IMR-90 (cell line): ENCODE measurements around the gene ICAM1. TPM values are rescaled to one million over a fixed set of nuclear protein-coding genes. Genes with fewer than 3 reads are reported as not detected.

Experiments used
- ATAC-seq: fragments of 200-7000 bp; cut with Tn5 transposase; 2 replicates; pipeline ENCODE4 v1.9.1; 2020; ENCODE audit warnings: low read depth, mild to moderate bottlenecking, moderate library complexity
- BruUV-seq: library from RNA; stranded (reverse); fragments of 400-500 nt; replicated peaks from 2 replicates; lab custom pipeline; 2021; lab: Mats Ljungman, UMichigan
- CTCF ChIA-PET: fragments of 300-600 bp; formaldehyde crosslinking; extraction: SDS; loops from one replicate; lab custom pipeline; 2021; ENCODE audit warnings: antibody characterized with exemption; lab: Yijun Ruan, JAX
- POLR2A ChIA-PET: fragments of 300-600 bp; sonication (Branson Sonifier 250); formaldehyde crosslinking; loops from one replicate; lab custom pipeline; 2022; ENCODE audit warnings: antibody characterized with exemption; ENCODE audit not compliant: unreplicated experiment; lab: Charles Lee
- DNase-seq: peaks from one replicate; pipeline ENCODE4 v3.0.0; 2013
- H2AFZ ChIP-seq: replicated peaks from 2 replicates; pipeline ENCODE3; 2013; ENCODE audit warnings: low read length, mild to moderate bottlenecking; ENCODE audit not compliant: poor library complexity
- H2AK5ac ChIP-seq: 2 replicates; pipeline ENCODE4 v1.6.1; 2013; ENCODE audit warnings: low read depth, low read length, inconsistent platforms
- H2AK9ac ChIP-seq: replicated peaks from 2 replicates; pipeline ENCODE3; 2013; ENCODE audit warnings: mild to moderate bottlenecking, low read depth, low read length, moderate library complexity; ENCODE audit not compliant: poor library complexity
- H2BK120ac ChIP-seq: 2 replicates; pipeline ENCODE4 v1.6.1; 2013; ENCODE audit warnings: low read depth, low read length, inconsistent platforms
- H2BK15ac ChIP-seq: 3 replicates; pipeline ENCODE4 v1.6.1; 2013; ENCODE audit warnings: low read depth, low read length, inconsistent platforms
- H2BK20ac ChIP-seq: 2 replicates; pipeline ENCODE4 v1.6.1; 2013; ENCODE audit warnings: low read depth, mild to moderate bottlenecking, inconsistent platforms, low read length, moderate library complexity
- H2BK5ac ChIP-seq: 2 replicates; pipeline ENCODE4 v1.6.1; 2013; ENCODE audit warnings: mild to moderate bottlenecking, low read depth, low read length, inconsistent platforms; ENCODE audit not compliant: poor library complexity, severe bottlenecking
- H3K14ac ChIP-seq: replicated peaks from 2 replicates; pipeline ENCODE4 v1.6.1; 2013; ENCODE audit warnings: low read depth, low read length, inconsistent platforms
- H3K18ac ChIP-seq: 2 replicates; pipeline ENCODE4 v1.6.1; 2013; ENCODE audit warnings: low read depth, low read length, control low read depth
- H3K23ac ChIP-seq: 2 replicates; pipeline ENCODE4 v1.6.1; 2013; ENCODE audit warnings: low read depth, low read length, inconsistent platforms
- H3K27ac ChIP-seq: 2 replicates; pipeline ENCODE4 v1.5.1; 2013; ENCODE audit warnings: mild to moderate bottlenecking, control low read depth, low read length; ENCODE audit not compliant: insufficient read depth
- H3K27me3 ChIP-seq: 2 replicates; pipeline ENCODE4 v1.6.1; 2013; ENCODE audit warnings: low read length; ENCODE audit not compliant: control insufficient read depth, insufficient read depth
- H3K36me3 ChIP-seq: 2 replicates; pipeline ENCODE4 v1.6.1; 2013; ENCODE audit warnings: low read length, mixed read lengths; ENCODE audit not compliant: control insufficient read depth, insufficient read depth
- H3K4ac ChIP-seq: 2 replicates; pipeline ENCODE4 v1.6.1; 2013; ENCODE audit warnings: low read depth, low read length, inconsistent platforms
- H3K4me1 ChIP-seq: 2 replicates; pipeline ENCODE4 v1.6.1; 2013; ENCODE audit warnings: low read length, mixed read lengths; ENCODE audit not compliant: control insufficient read depth, insufficient read depth
- H3K4me2 ChIP-seq: 2 replicates; pipeline ENCODE4 v1.6.1; 2013; ENCODE audit warnings: low read depth, mild to moderate bottlenecking, control low read depth, low read length, moderate library complexity
- H3K4me3 ChIP-seq: 2 replicates; pipeline ENCODE4 v1.5.1; 2013; ENCODE audit warnings: low read depth, mild to moderate bottlenecking, control low read depth, low read length, moderate library complexity; ENCODE audit not compliant: insufficient read depth
- H3K56ac ChIP-seq: 2 replicates; pipeline ENCODE4 v1.6.1; 2013; ENCODE audit warnings: low read length, inconsistent platforms; ENCODE audit not compliant: insufficient read depth; ENCODE audit errors: extremely low read depth
- H3K79me1 ChIP-seq, 2 experiments: 2 replicates each; pipeline ENCODE4 v1.6.1; 2013; ENCODE audit warnings: low read length in 2 of 2, inconsistent platforms in 1 of 2, low read depth in 1 of 2
- H3K9ac ChIP-seq: 2 replicates; pipeline ENCODE4 v1.6.1; 2013; ENCODE audit warnings: low read depth, low read length, control low read depth
- H3K9me1 ChIP-seq: 2 replicates; pipeline ENCODE4 v1.6.1; 2013; ENCODE audit warnings: low read length, inconsistent platforms; ENCODE audit not compliant: insufficient read depth
- H3K9me3 ChIP-seq: 2 replicates; pipeline ENCODE4 v1.6.1; 2013; ENCODE audit warnings: low read length; ENCODE audit not compliant: control insufficient read depth, insufficient read depth
- H4K20me1 ChIP-seq: 2 replicates; pipeline ENCODE4 v1.6.1; 2013; ENCODE audit warnings: low read length, inconsistent platforms; ENCODE audit not compliant: insufficient read depth
- H4K5ac ChIP-seq: 2 replicates; pipeline ENCODE4 v1.6.1; 2013; ENCODE audit warnings: mild to moderate bottlenecking, low read depth, low read length, control low read depth
- H4K8ac ChIP-seq, 2 experiments: 2 replicates each; pipeline ENCODE4 v1.6.1; 2013; ENCODE audit warnings: low read depth in 2 of 2, low read length in 2 of 2, control low read depth in 1 of 2, inconsistent platforms in 1 of 2
- H4K91ac ChIP-seq: 2 replicates; pipeline ENCODE4 v1.6.1; 2013; ENCODE audit warnings: low read depth, low read length, inconsistent platforms; ENCODE audit not compliant: insufficient read depth
- BHLHE40 ChIP-seq: fragments of 150-350 bp; IDR thresholded peaks from 2 replicates; pipeline ENCODE4 v1.6.1; 2016; ENCODE audit warnings: mild to moderate bottlenecking, low read depth, low read length
- CHD1 ChIP-seq: IDR thresholded peaks from 2 replicates; pipeline ENCODE4 v1.6.1; 2012; ENCODE audit warnings: low read depth, low read length, improper control_type of control experiment
- RCOR1 ChIP-seq: IDR thresholded peaks from 2 replicates; pipeline ENCODE4 v1.6.1; 2012; ENCODE audit warnings: mild to moderate bottlenecking, low read length, improper control_type of control experiment; ENCODE audit not compliant: insufficient replicate concordance
- SMC3 ChIP-seq: fragments of 150-350 bp; IDR thresholded peaks from 2 replicates; pipeline ENCODE4 v1.6.1; 2016; ENCODE audit warnings: low read depth, mild to moderate bottlenecking, antibody characterized with exemption, low read length, moderate library complexity
- WGBS, 2 experiments: methylation state at CpG; one replicate each; pipeline versions ENCODE4 v1.1.5 to v1.1.7; 2013; ENCODE audit warnings: missing lambda C conversion rate in 2 of 2; ENCODE audit not compliant: insufficient read length in 1 of 2; ENCODE audit errors: extremely low coverage in 2 of 2; 5-methylcytosine and 5-hydroxymethylcytosine counted together
- dilution Hi-C: fragments of 300-500 bp; cut with HindIII; formaldehyde crosslinking; loops from one replicate; pipeline ENCODE4 v1.14.3; 2018; ENCODE audit warnings: low sequenced_read_pairs; ENCODE audit not compliant: unreplicated experiment
- in situ Hi-C: fragments of 300-500 bp; cut with MboI; formaldehyde crosslinking; loops from 3 replicates; pipeline ENCODE4 v1.14.3; 2019; ENCODE audit warnings: low sequenced_read_pairs, inconsistent platforms, mixed read lengths
- intact Hi-C: fragments of 100-400 bp; cut with micrococcal nuclease; formaldehyde crosslinking; loops from 2 replicates; pipeline ENCODE4 v1.10.0; 2022
- polyA plus RNA-seq, 3 experiments: library from polyadenylated mRNA; depleted of rRNA; stranded (reverse); fragments of >200 nt; gene quantifications; 2 replicates each; pipeline ENCODE4 v1.2.3, GENCODE V29; 2012; ENCODE audit warnings: low replicate concordance in 1 of 3
- total RNA-seq: library from RNA; depleted of rRNA; stranded (reverse); fragments of >200 nt; gene quantifications from 2 replicates; pipeline ENCODE4 v1.2.3, GENCODE V29; 2012

Gene ICAM1
- total and polyA plus RNA-seq, 2 of the 4 experiments (the other 2 are of a cell fraction) = 10.6 to 19.1 TPM

GRCh38 chr19:10274589-10274988 is 3.7 kb downstream of the ICAM1 start:
- no peak overlapping the region for H3K56ac ChIP-seq
- H3K14ac ChIP-seq = no peak overlapping the region
- no peak overlapping the region for H3K23ac ChIP-seq
- H3K36me3 ChIP-seq = no peaks in the 10 kb centered on the region
- no peak overlapping the region for H2AFZ ChIP-seq
- ChIA-PET POLR2A (interaction anchor here (0.6 kb wide), 1 partner anchor 17 kb away, joined by 4 read pairs; no protein-coding TSS in a partner anchor), CTCF (no interaction called here)
- H4K8ac ChIP-seq = no peak overlapping the region
- H3K4ac ChIP-seq = no peak overlapping the region
- H3K79me1 ChIP-seq = 0 out of 4 replicates have a peak, but pooled peaks cover 0 to 6% of the 10 kb centered on the region in 2 experiments
- H4K20me1 ChIP-seq = no peaks in the 10 kb centered on the region
- in situ Hi-C loops = no loop called here
- H2BK120ac ChIP-seq = no peak overlapping the region
- no peak overlapping the region for H4K91ac ChIP-seq
- 0 out of 2 replicates have a peak, but pooled peaks cover 5% of the 10 kb centered on the region for H3K9me1 ChIP-seq
- dilution Hi-C loops = no loop called here
- no peak overlapping the region for H3K27ac ChIP-seq
- 90% methylated on average over 7 of the region's 10 CpGs; no CpG with 5 or more reads in 1 of the 2 experiments for WGBS, 2 experiments
- ATAC-seq = no peak
- H3K27me3 ChIP-seq = no peaks in the 10 kb centered on the region; the same call in 1 of the 2 replicates
- H2AK9ac ChIP-seq = no peak overlapping the region
- intact Hi-C loops = no loop called here
- H2AK5ac ChIP-seq = no peak overlapping the region
- H2BK20ac ChIP-seq = no peak overlapping the region
- H3K18ac ChIP-seq = no peak overlapping the region
- no peaks in the 10 kb centered on the region for H3K9me3 ChIP-seq
- H3K4me1 ChIP-seq = peaks cover 8% of the 10 kb centered on the region
- H3K9ac ChIP-seq = no peak overlapping the region
- H2BK5ac ChIP-seq = no peak overlapping the region
- TF ChIP-seq BHLHE40 (no peak), SMC3 (no peak), CHD1 (no peak), RCOR1 (no peak)
- H3K4me2 ChIP-seq = no peak overlapping the region
- no peak overlapping the region for H2BK15ac ChIP-seq
- no TSS peak for BruUV-seq
- no peak overlapping the region for H3K4me3 ChIP-seq
- no peak overlapping the region for H4K5ac ChIP-seq
- no peak for DNase-seq
